ENCODE results near the gene UGT2B28.
"Not testable (repeated sequence)": the region's sequence is repeated elsewhere in the genome, so short reads cannot be mapped to it uniquely, and the experiment has no call there.

Gene UGT2B28

DNA sequence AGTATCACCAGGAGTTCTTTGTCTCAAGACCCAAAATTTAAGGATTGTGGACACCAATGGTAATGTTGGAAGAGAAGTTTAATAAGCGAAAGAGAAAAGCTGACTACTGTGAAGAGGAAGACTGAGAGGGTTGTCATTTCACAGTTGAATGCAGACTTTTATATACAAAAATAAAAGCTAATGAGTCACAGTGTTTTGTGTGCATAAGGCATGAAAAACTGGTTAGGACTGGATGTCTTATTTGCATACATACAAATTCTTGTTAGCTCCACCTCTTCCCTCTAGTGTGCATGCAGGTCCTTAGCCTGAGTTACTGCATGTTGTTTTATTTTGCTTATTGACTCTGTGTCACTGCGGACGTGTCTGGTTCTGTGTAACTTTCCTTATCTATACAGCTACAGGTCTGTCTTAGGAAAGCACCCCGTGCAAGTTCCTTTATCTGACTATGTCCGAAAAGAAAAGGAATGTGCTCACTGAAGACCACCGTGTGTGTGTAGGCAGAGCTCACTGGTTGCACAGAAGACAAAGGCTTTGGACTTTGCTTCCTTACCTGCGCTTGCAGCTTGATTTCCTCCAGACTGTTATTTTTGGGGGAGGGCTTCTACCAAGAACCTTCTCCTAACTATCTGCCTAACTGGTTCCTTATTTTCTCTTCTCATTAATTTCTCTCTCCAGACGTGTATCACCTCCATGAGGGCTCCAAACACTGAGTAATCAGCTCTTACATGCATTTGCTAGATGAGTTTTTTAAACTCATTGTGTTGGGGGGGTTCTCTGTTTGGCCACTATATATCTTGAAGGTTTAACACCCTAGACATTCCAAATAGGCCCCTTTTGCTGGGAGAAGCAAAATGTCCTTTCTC, 63.5 kb downstream of the UGT2B28 start:
- not testable (repeated sequence) for DNase-seq
